H1 (cell line): Measurements from ENCODE around the gene TFF2. TPM values are rescaled to one million over a fixed set of nuclear protein-coding genes. Genes with fewer than 3 reads are reported as not detected.
A peak's percentile ranks its signal among the peaks of the same experiment; 100 is the strongest.

Experiments
- CTCF ChIA-PET: fragments of 300-600 bp; sonication (Branson Sonifier 250); formaldehyde crosslinking; loops from one replicate; lab custom pipeline; 2021; ENCODE audit not compliant: partially characterized antibody; lab: Charles Lee
- POLR2A ChIA-PET: fragments of 300-600 bp; sonication (Branson Sonifier 250); formaldehyde crosslinking; loops from one replicate; lab custom pipeline; 2021; ENCODE audit warnings: inconsistent platforms; ENCODE audit not compliant: partially characterized antibody; lab: Charles Lee
- DNase-seq, 2 experiments: peaks; one replicate each; pipeline versions ENCODE4 v3.0.0 to v3.0.0-alpha.2; 2010 to 2022; ENCODE audit warnings: low spot score in 2 of 2, low read depth in 1 of 2, mixed read lengths in 1 of 2
- FAIRE-seq: peaks from 2 replicates; lab custom pipeline; 2011; peaks lifted over from hg19 to GRCh38; lab: Jason Lieb, UNC
- H2AFZ ChIP-seq: 2 replicates; pipeline ENCODE4 v1.8.1; 2012; ENCODE audit warnings: low read length, inconsistent platforms
- H2AK5ac ChIP-seq: 2 replicates; pipeline ENCODE4 v1.6.1; 2013; ENCODE audit warnings: low read depth, low read length
- H2BK120ac ChIP-seq: replicated peaks from 2 replicates; pipeline ENCODE3; 2013; ENCODE audit warnings: low read depth, low read length, inconsistent platforms
- H2BK12ac ChIP-seq: 2 replicates; pipeline ENCODE4 v1.6.1; 2013; ENCODE audit warnings: low read depth, low read length
- H2BK15ac ChIP-seq: 2 replicates; pipeline ENCODE4 v1.6.1; 2013; ENCODE audit warnings: low read length
- H2BK20ac ChIP-seq: 2 replicates; pipeline ENCODE4 v1.6.1; 2013; ENCODE audit warnings: low read length
- H2BK5ac ChIP-seq: 2 replicates; pipeline ENCODE4 v1.6.1; 2013; ENCODE audit warnings: low read depth, low read length
- H3K14ac ChIP-seq: 2 replicates; pipeline ENCODE4 v1.6.1; 2013; ENCODE audit warnings: inconsistent platforms; ENCODE audit not compliant: insufficient read length
- H3K18ac ChIP-seq: 2 replicates; pipeline ENCODE4 v1.6.1; 2013; ENCODE audit warnings: low read length; ENCODE audit errors: extremely low read depth
- H3K23ac ChIP-seq: 2 replicates; pipeline ENCODE4 v1.6.1; 2013; ENCODE audit warnings: inconsistent platforms; ENCODE audit not compliant: insufficient read length
- H3K23me2 ChIP-seq: 2 replicates; pipeline ENCODE4 v1.6.1; 2013; ENCODE audit warnings: low read depth, low read length
- H3K27ac ChIP-seq: 2 replicates; pipeline ENCODE4 v1.6.1; 2011; ENCODE audit warnings: low read depth, low read length, inconsistent platforms
- H3K27me3 ChIP-seq, 4 experiments: replicated peaks in 1 of 4; 1 replicate in 1 of 4; 2 replicates in 3 of 4; pipeline versions ENCODE4 v1.6.1 to v1.8.1; 2011 to 2013; ENCODE audit warnings: low read length in 3 of 4, mild to moderate bottlenecking in 3 of 4, inconsistent platforms in 2 of 4, mixed read lengths in 2 of 4, moderate library complexity in 1 of 4; ENCODE audit not compliant: control insufficient read depth in 3 of 4, insufficient read depth in 3 of 4; ENCODE audit errors: extremely low read depth in 1 of 4
- H3K36me3 ChIP-seq, 4 experiments: 2 replicates each; pipeline versions ENCODE4 v1.6.1 to v1.8.1; 2011 to 2013; ENCODE audit warnings: mild to moderate bottlenecking in 4 of 4, low read length in 3 of 4, moderate library complexity in 2 of 4, control low read depth in 1 of 4, inconsistent platforms in 1 of 4; ENCODE audit not compliant: insufficient read depth in 4 of 4, control insufficient read depth in 2 of 4
- H3K4ac ChIP-seq: replicated peaks from 2 replicates; pipeline ENCODE3; 2013; ENCODE audit warnings: low read length, low read depth, mixed read lengths, inconsistent platforms; ENCODE audit not compliant: insufficient read length
- H3K4me1 ChIP-seq, 4 experiments: replicated peaks in 1 of 4; 1 replicate in 1 of 4; 2 replicates in 3 of 4; pipeline versions ENCODE4 v1.6.1 to v1.8.1; 2011 to 2013; ENCODE audit warnings: low read length in 3 of 4, inconsistent platforms in 2 of 4, mixed read lengths in 1 of 4; ENCODE audit not compliant: insufficient read depth in 4 of 4, control insufficient read depth in 3 of 4
- H3K4me2 ChIP-seq, 2 experiments: 2 replicates each; pipeline versions ENCODE4 v1.6.1 to v1.8.1; 2011 to 2013; ENCODE audit warnings: low read depth in 2 of 2, low read length in 2 of 2, control low read depth in 1 of 2, inconsistent platforms in 1 of 2, mild to moderate bottlenecking in 1 of 2; ENCODE audit not compliant: insufficient read depth in 1 of 2
- H3K4me3 ChIP-seq, 4 experiments: fragments of 200-600, 300-600 bp in 1 of 4; sonication (generic), shearing (Covaris generic), sonication (Bioruptor Twin) in 1 of 4; 2 replicates each; pipeline versions ENCODE4 v1.5.1 to v1.8.1; 2011 to 2016; ENCODE audit warnings: low read length in 4 of 4, low read depth in 3 of 4, control low read depth in 2 of 4, inconsistent platforms in 2 of 4, mild to moderate bottlenecking in 2 of 4, mixed read lengths in 1 of 4, moderate library complexity in 1 of 4; ENCODE audit not compliant: insufficient read depth in 2 of 4; ENCODE audit errors: extremely low read depth in 1 of 4
- H3K56ac ChIP-seq: replicated peaks from 2 replicates; pipeline ENCODE3; 2013; ENCODE audit warnings: low read depth, mild to moderate bottlenecking, mixed read lengths, low read length, inconsistent platforms; ENCODE audit not compliant: insufficient read length
- H3K79me1 ChIP-seq: 2 replicates; pipeline ENCODE4 v1.6.1; 2013; ENCODE audit warnings: low read depth, low read length, control low read depth
- H3K79me2 ChIP-seq, 2 experiments: 2 replicates each; pipeline versions ENCODE4 v1.6.1 to v1.8.1; 2012 to 2013; ENCODE audit warnings: low read length in 2 of 2, mild to moderate bottlenecking in 2 of 2, inconsistent platforms in 1 of 2; ENCODE audit not compliant: insufficient read depth in 2 of 2, control insufficient read depth in 1 of 2
- H3K9ac ChIP-seq, 4 experiments: replicated peaks in 1 of 4; 1 replicate in 1 of 4; 2 replicates in 3 of 4; pipeline versions ENCODE4 v1.6.1 to v1.8.1; 2011 to 2013; ENCODE audit warnings: low read depth in 3 of 4, low read length in 3 of 4, control low read depth in 2 of 4, mild to moderate bottlenecking in 2 of 4, moderate library complexity in 2 of 4, inconsistent platforms in 1 of 4; ENCODE audit errors: extremely low read depth in 1 of 4
- H3K9me3 ChIP-seq, 2 experiments: 2 replicates each; pipeline versions ENCODE4 v1.6.1 to v1.8.1; 2012 to 2013; ENCODE audit warnings: mild to moderate bottlenecking in 2 of 2, moderate library complexity in 2 of 2, control low read depth in 1 of 2, inconsistent platforms in 1 of 2, low read depth in 1 of 2, low read length in 1 of 2, mixed read lengths in 1 of 2; ENCODE audit not compliant: insufficient read depth in 2 of 2
- H4K20me1 ChIP-seq, 2 experiments: replicated peaks in 1 of 2; 2 replicates each; pipeline versions ENCODE3 to v1.8.1; 2011 to 2013; ENCODE audit warnings: inconsistent platforms in 2 of 2, low read length in 2 of 2, mild to moderate bottlenecking in 1 of 2; ENCODE audit not compliant: insufficient read depth in 2 of 2, control insufficient read depth in 1 of 2
- H4K5ac ChIP-seq: 2 replicates; pipeline ENCODE4 v1.6.1; 2013; ENCODE audit warnings: low read length, low read depth, mixed read lengths, inconsistent platforms; ENCODE audit not compliant: insufficient read length
- H4K8ac ChIP-seq: 2 replicates; pipeline ENCODE4 v1.8.0; 2013; ENCODE audit warnings: mild to moderate bottlenecking, moderate library complexity, low read length, inconsistent platforms; ENCODE audit not compliant: insufficient read depth; ENCODE audit errors: extremely low read depth
- H4K91ac ChIP-seq: replicated peaks from 2 replicates; pipeline ENCODE3; 2013; ENCODE audit warnings: low read length, mixed read lengths, inconsistent platforms; ENCODE audit not compliant: insufficient read length
- TAF1 ChIP-seq: IDR thresholded peaks from 2 replicates; pipeline ENCODE4 v1.6.1; 2011; ENCODE audit warnings: mild to moderate bottlenecking, low read depth, low read length
- WGBS, 2 experiments: shearing (Covaris generic) in 1 of 2; methylation state at CpG; one replicate each; pipeline versions ENCODE4 v1.1.6 to v1.1.7; 2013 to 2015; ENCODE audit warnings: low lambda C conversion rate in 2 of 2, mixed read lengths in 2 of 2, inconsistent platforms in 1 of 2, low coverage in 1 of 2, missing lambda C conversion rate in 1 of 2; ENCODE audit not compliant: insufficient replicate concordance in 2 of 2, insufficient coverage in 1 of 2, insufficient read length in 1 of 2; ENCODE audit errors: extremely low coverage in 1 of 2, missing lambda C conversion rate in 1 of 2; 5-methylcytosine and 5-hydroxymethylcytosine counted together
- polyA plus RNA-seq, 7 experiments: library from polyadenylated mRNA; depleted of rRNA in 3 of 7; stranded (reverse) in 5 of 7; unstranded in 2 of 7; fragments of >200 nt in 5 of 7; fragments of 200-250 nt in 2 of 7; gene quantifications; 1 replicate in 5 of 7; 2 replicates in 1 of 7; 4 replicates in 1 of 7; pipeline versions ENCODE4 v1.2.1 to v1.2.3, GENCODE V29; 2011 to 2013; ENCODE audit warnings: missing spikeins in 2 of 7, mixed read lengths in 2 of 7
- total RNA-seq: library from RNA; stranded (reverse); fragmentation: NEBNext Ultra II Directional; extraction: Animal tissue kit (Norgen Biotek cat#: 25700); gene quantifications from 2 replicates; pipeline ENCODE4 v1.2.1, GENCODE V29; 2021

The TFF2 gene
- total and polyA plus RNA-seq, 2 of the 8 experiments (the other 6 are each of a cell fraction or from before 2014, with no cell fraction given) = not detected

DNA sequence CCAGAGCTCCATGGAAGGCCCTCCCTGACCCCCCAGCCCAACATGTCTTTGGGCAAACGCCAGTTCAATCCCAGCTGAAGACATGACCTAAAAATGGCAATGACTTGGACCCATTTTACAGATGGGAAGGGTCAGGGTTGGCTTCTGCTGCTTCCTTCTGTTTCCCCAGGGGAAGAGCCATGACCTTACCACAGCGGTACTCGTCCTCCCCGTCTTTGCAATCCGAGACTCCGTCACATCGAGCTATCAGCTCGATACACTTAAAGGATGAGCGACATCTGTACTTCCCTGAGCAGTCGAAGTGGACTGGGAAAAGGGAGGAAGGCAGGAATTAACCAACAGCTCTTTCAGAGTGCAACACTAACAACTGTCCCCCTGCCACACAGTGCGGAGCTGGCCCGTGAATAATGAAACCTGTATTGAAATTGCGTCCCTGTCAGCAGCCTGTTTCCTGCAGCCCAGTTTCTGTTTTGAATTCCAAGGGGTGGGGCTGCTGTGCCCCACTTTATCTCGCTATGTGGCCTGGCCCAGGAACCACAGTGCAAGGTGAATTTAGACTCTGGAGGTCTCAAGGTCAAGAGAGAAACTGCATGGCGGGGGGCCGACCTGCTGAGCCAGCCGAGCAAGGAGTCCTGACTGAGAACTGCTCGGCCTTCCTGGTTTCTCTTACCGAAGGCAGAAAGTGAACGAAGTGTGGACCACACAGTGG lies 38.1 kb upstream of the TFF2 start:
- peak overlapping the region; percentile 73 for H2BK5ac ChIP-seq
- H3K79me1 ChIP-seq = no peaks in the 10 kb centered on the region
- H3K27ac ChIP-seq = 0 out of 2 replicates have a peak overlapping the region, but pooled peaks have one; percentile 15
- no peaks in the 10 kb centered on the region for H3K23me2 ChIP-seq
- H2BK15ac ChIP-seq = no peak overlapping the region
- H3K36me3 ChIP-seq = no peaks in the 10 kb centered on the region
- H3K9me3 ChIP-seq = peaks cover 0 to 4% of the 10 kb centered on the region in 2 experiments; a peak in 1 of 4 replicates
- peak overlapping the region in 1 of 4 experiments; percentile 3; a peak in 1 of 8 replicates for H3K4me3 ChIP-seq
- POLR2A ChIA-PET = interaction anchor here (0.9 to 1.6 kb wide), 3 partner anchors 10 to 16 kb away, joined by 3 to 5 read pairs (median 3); no protein-coding TSS in a partner anchor
- H2BK20ac ChIP-seq = no peak overlapping the region
- no peak overlapping the region for H3K4ac ChIP-seq
- no peak overlapping the region for H3K23ac ChIP-seq
- H3K9ac ChIP-seq = peak overlapping the region in 1 of 4 experiments; percentile 2; a peak in 1 of 7 replicates
- peaks cover 0 to 12% (median 9%) of the 10 kb centered on the region in 4 experiments; a peak in 3 of 7 replicates for H3K4me1 ChIP-seq
- no peak for FAIRE-seq
- no peak overlapping the region for H3K14ac ChIP-seq
- no peak overlapping the region for H2BK120ac ChIP-seq
- peak overlapping the region; percentile 67; the same call in 1 of the 2 replicates for H3K18ac ChIP-seq
- no peak overlapping the region for H3K56ac ChIP-seq
- peak overlapping the region; percentile 82 for H2BK12ac ChIP-seq
- H4K5ac ChIP-seq = no peak overlapping the region
- H3K4me2 ChIP-seq = peak overlapping the region; percentile 26 to 39; a peak in 3 of 4 replicates
- DNase-seq = no peak
- CTCF ChIA-PET = interaction anchor here (0.9 to 2.2 kb wide), 8 partner anchors 9 to 74 kb away, joined by 3 to 8 read pairs (median 4); no protein-coding TSS in a partner anchor
- H4K20me1 ChIP-seq = no peaks in the 10 kb centered on the region
- H4K8ac ChIP-seq = no peak overlapping the region
- no peak overlapping the region for H2AFZ ChIP-seq
- 0 out of 7 replicates have a peak, but pooled peaks cover 0 to 2% (median 0%) of the 10 kb centered on the region in 4 experiments for H3K27me3 ChIP-seq
- 67% methylated on average over 20 of the region's 20 CpGs; no CpG with 5 or more reads in 1 of the 2 experiments for WGBS, 2 experiments
- no peak overlapping the region for H4K91ac ChIP-seq
- no peaks in the 10 kb centered on the region for H3K79me2 ChIP-seq
- peak overlapping the region; percentile 87; the same call in 1 of the 2 replicates for H2AK5ac ChIP-seq
- peak; percentile 41; the same call in 1 of the 2 replicates for TF ChIP-seq TAF1
